H1 (cell line): Measurements from ENCODE around the gene ZRANB3. TPM values are rescaled to one million over a fixed set of nuclear protein-coding genes. Genes with fewer than 3 reads are reported as not detected.

Experiments
- CTCF ChIA-PET: fragments of 300-600 bp; sonication (Branson Sonifier 250); formaldehyde crosslinking; loops from one replicate; lab custom pipeline; 2021; ENCODE audit not compliant: partially characterized antibody; lab: Charles Lee
- POLR2A ChIA-PET: fragments of 300-600 bp; sonication (Branson Sonifier 250); formaldehyde crosslinking; loops from one replicate; lab custom pipeline; 2021; ENCODE audit warnings: inconsistent platforms; ENCODE audit not compliant: partially characterized antibody; lab: Charles Lee
- DNase-seq, 2 experiments: peaks; one replicate each; pipeline versions ENCODE4 v3.0.0 to v3.0.0-alpha.2; 2010 to 2022; ENCODE audit warnings: low spot score in 2 of 2, low read depth in 1 of 2, mixed read lengths in 1 of 2
- FAIRE-seq: peaks from 2 replicates; lab custom pipeline; 2011; peaks lifted over from hg19 to GRCh38; lab: Jason Lieb, UNC
- H2AFZ ChIP-seq: 2 replicates; pipeline ENCODE4 v1.8.1; 2012; ENCODE audit warnings: low read length, inconsistent platforms
- H2AK5ac ChIP-seq: 2 replicates; pipeline ENCODE4 v1.6.1; 2013; ENCODE audit warnings: low read depth, low read length
- H2BK120ac ChIP-seq: replicated peaks from 2 replicates; pipeline ENCODE3; 2013; ENCODE audit warnings: low read depth, low read length, inconsistent platforms
- H2BK12ac ChIP-seq: 2 replicates; pipeline ENCODE4 v1.6.1; 2013; ENCODE audit warnings: low read depth, low read length
- H2BK15ac ChIP-seq: 2 replicates; pipeline ENCODE4 v1.6.1; 2013; ENCODE audit warnings: low read length
- H2BK20ac ChIP-seq: 2 replicates; pipeline ENCODE4 v1.6.1; 2013; ENCODE audit warnings: low read length
- H2BK5ac ChIP-seq: 2 replicates; pipeline ENCODE4 v1.6.1; 2013; ENCODE audit warnings: low read depth, low read length
- H3K14ac ChIP-seq: 2 replicates; pipeline ENCODE4 v1.6.1; 2013; ENCODE audit warnings: inconsistent platforms; ENCODE audit not compliant: insufficient read length
- H3K18ac ChIP-seq: 2 replicates; pipeline ENCODE4 v1.6.1; 2013; ENCODE audit warnings: low read length; ENCODE audit errors: extremely low read depth
- H3K23ac ChIP-seq: 2 replicates; pipeline ENCODE4 v1.6.1; 2013; ENCODE audit warnings: inconsistent platforms; ENCODE audit not compliant: insufficient read length
- H3K23me2 ChIP-seq: 2 replicates; pipeline ENCODE4 v1.6.1; 2013; ENCODE audit warnings: low read depth, low read length
- H3K27ac ChIP-seq: 2 replicates; pipeline ENCODE4 v1.6.1; 2011; ENCODE audit warnings: low read depth, low read length, inconsistent platforms
- H3K27me3 ChIP-seq, 4 experiments: replicated peaks in 1 of 4; 1 replicate in 1 of 4; 2 replicates in 3 of 4; pipeline versions ENCODE4 v1.6.1 to v1.8.1; 2011 to 2013; ENCODE audit warnings: low read length in 3 of 4, mild to moderate bottlenecking in 3 of 4, inconsistent platforms in 2 of 4, mixed read lengths in 2 of 4, moderate library complexity in 1 of 4; ENCODE audit not compliant: control insufficient read depth in 3 of 4, insufficient read depth in 3 of 4; ENCODE audit errors: extremely low read depth in 1 of 4
- H3K36me3 ChIP-seq, 4 experiments: 2 replicates each; pipeline versions ENCODE4 v1.6.1 to v1.8.1; 2011 to 2013; ENCODE audit warnings: mild to moderate bottlenecking in 4 of 4, low read length in 3 of 4, moderate library complexity in 2 of 4, control low read depth in 1 of 4, inconsistent platforms in 1 of 4; ENCODE audit not compliant: insufficient read depth in 4 of 4, control insufficient read depth in 2 of 4
- H3K4ac ChIP-seq: replicated peaks from 2 replicates; pipeline ENCODE3; 2013; ENCODE audit warnings: low read length, low read depth, mixed read lengths, inconsistent platforms; ENCODE audit not compliant: insufficient read length
- H3K4me1 ChIP-seq, 4 experiments: replicated peaks in 1 of 4; 1 replicate in 1 of 4; 2 replicates in 3 of 4; pipeline versions ENCODE4 v1.6.1 to v1.8.1; 2011 to 2013; ENCODE audit warnings: low read length in 3 of 4, inconsistent platforms in 2 of 4, mixed read lengths in 1 of 4; ENCODE audit not compliant: insufficient read depth in 4 of 4, control insufficient read depth in 3 of 4
- H3K4me2 ChIP-seq, 2 experiments: 2 replicates each; pipeline versions ENCODE4 v1.6.1 to v1.8.1; 2011 to 2013; ENCODE audit warnings: low read depth in 2 of 2, low read length in 2 of 2, control low read depth in 1 of 2, inconsistent platforms in 1 of 2, mild to moderate bottlenecking in 1 of 2; ENCODE audit not compliant: insufficient read depth in 1 of 2
- H3K4me3 ChIP-seq, 4 experiments: fragments of 200-600, 300-600 bp in 1 of 4; sonication (generic), shearing (Covaris generic), sonication (Bioruptor Twin) in 1 of 4; 2 replicates each; pipeline versions ENCODE4 v1.5.1 to v1.8.1; 2011 to 2016; ENCODE audit warnings: low read length in 4 of 4, low read depth in 3 of 4, control low read depth in 2 of 4, inconsistent platforms in 2 of 4, mild to moderate bottlenecking in 2 of 4, mixed read lengths in 1 of 4, moderate library complexity in 1 of 4; ENCODE audit not compliant: insufficient read depth in 2 of 4; ENCODE audit errors: extremely low read depth in 1 of 4
- H3K56ac ChIP-seq: replicated peaks from 2 replicates; pipeline ENCODE3; 2013; ENCODE audit warnings: low read depth, mild to moderate bottlenecking, mixed read lengths, low read length, inconsistent platforms; ENCODE audit not compliant: insufficient read length
- H3K79me1 ChIP-seq: 2 replicates; pipeline ENCODE4 v1.6.1; 2013; ENCODE audit warnings: low read depth, low read length, control low read depth
- H3K79me2 ChIP-seq, 2 experiments: 2 replicates each; pipeline versions ENCODE4 v1.6.1 to v1.8.1; 2012 to 2013; ENCODE audit warnings: low read length in 2 of 2, mild to moderate bottlenecking in 2 of 2, inconsistent platforms in 1 of 2; ENCODE audit not compliant: insufficient read depth in 2 of 2, control insufficient read depth in 1 of 2
- H3K9ac ChIP-seq, 4 experiments: replicated peaks in 1 of 4; 1 replicate in 1 of 4; 2 replicates in 3 of 4; pipeline versions ENCODE4 v1.6.1 to v1.8.1; 2011 to 2013; ENCODE audit warnings: low read depth in 3 of 4, low read length in 3 of 4, control low read depth in 2 of 4, mild to moderate bottlenecking in 2 of 4, moderate library complexity in 2 of 4, inconsistent platforms in 1 of 4; ENCODE audit errors: extremely low read depth in 1 of 4
- H3K9me3 ChIP-seq, 2 experiments: 2 replicates each; pipeline versions ENCODE4 v1.6.1 to v1.8.1; 2012 to 2013; ENCODE audit warnings: mild to moderate bottlenecking in 2 of 2, moderate library complexity in 2 of 2, control low read depth in 1 of 2, inconsistent platforms in 1 of 2, low read depth in 1 of 2, low read length in 1 of 2, mixed read lengths in 1 of 2; ENCODE audit not compliant: insufficient read depth in 2 of 2
- H4K20me1 ChIP-seq, 2 experiments: replicated peaks in 1 of 2; 2 replicates each; pipeline versions ENCODE3 to v1.8.1; 2011 to 2013; ENCODE audit warnings: inconsistent platforms in 2 of 2, low read length in 2 of 2, mild to moderate bottlenecking in 1 of 2; ENCODE audit not compliant: insufficient read depth in 2 of 2, control insufficient read depth in 1 of 2
- H4K5ac ChIP-seq: 2 replicates; pipeline ENCODE4 v1.6.1; 2013; ENCODE audit warnings: low read length, low read depth, mixed read lengths, inconsistent platforms; ENCODE audit not compliant: insufficient read length
- H4K8ac ChIP-seq: 2 replicates; pipeline ENCODE4 v1.8.0; 2013; ENCODE audit warnings: mild to moderate bottlenecking, moderate library complexity, low read length, inconsistent platforms; ENCODE audit not compliant: insufficient read depth; ENCODE audit errors: extremely low read depth
- H4K91ac ChIP-seq: replicated peaks from 2 replicates; pipeline ENCODE3; 2013; ENCODE audit warnings: low read length, mixed read lengths, inconsistent platforms; ENCODE audit not compliant: insufficient read length
- CTCF ChIP-seq, 3 experiments: IDR thresholded peaks; 1 replicate in 2 of 3; 2 replicates in 1 of 3; pipeline versions ENCODE4 v1.5.1 to v1.6.1; 2011; ENCODE audit warnings: low read length in 3 of 3, mild to moderate bottlenecking in 3 of 3, inconsistent platforms in 2 of 3, low read depth in 1 of 3, moderate library complexity in 1 of 3; ENCODE audit not compliant: insufficient read depth in 1 of 3; ENCODE audit errors: control extremely low read depth in 1 of 3
- EGR1 ChIP-seq: IDR thresholded peaks from 2 replicates; pipeline ENCODE4 v1.6.1; 2011; ENCODE audit warnings: low read depth, low read length, borderline replicate concordance
- EP300 ChIP-seq, 2 experiments: IDR thresholded peaks; 1 replicate in 1 of 2; 2 replicates in 1 of 2; pipeline ENCODE4 v1.6.1; 2011 to 2012; ENCODE audit warnings: low read depth in 2 of 2, low read length in 2 of 2, mild to moderate bottlenecking in 2 of 2, borderline replicate concordance in 1 of 2, inconsistent platforms in 1 of 2, moderate library complexity in 1 of 2
- JUN ChIP-seq: IDR thresholded peaks from 2 replicates; pipeline ENCODE4 v1.6.1; 2011; ENCODE audit warnings: low read depth, mild to moderate bottlenecking, improper control_type of control experiment, low read length
- JUND ChIP-seq: IDR thresholded peaks from 2 replicates; pipeline ENCODE4 v1.6.1; 2011; ENCODE audit warnings: mild to moderate bottlenecking, improper control_type of control experiment, low read length
- RAD21 ChIP-seq, 2 experiments: IDR thresholded peaks in 1 of 2; conservative IDR thresholded peaks in 1 of 2; 2 replicates each; pipeline ENCODE4 v1.6.1; 2011; ENCODE audit warnings: low read depth in 2 of 2, low read length in 2 of 2, improper control_type of control experiment in 1 of 2, inconsistent platforms in 1 of 2, mild to moderate bottlenecking in 1 of 2, moderate library complexity in 1 of 2
- RXRA ChIP-seq: IDR thresholded peaks from 2 replicates; pipeline ENCODE4 v1.6.1; 2011; ENCODE audit warnings: low read depth, mild to moderate bottlenecking, low read length, moderate library complexity; ENCODE audit not compliant: insufficient read depth
- SAP30 ChIP-seq: fragments of 300-600 bp; sonication (generic); IDR thresholded peaks from 2 replicates; pipeline ENCODE4 v1.7.1; 2012; ENCODE audit warnings: low read length, moderate library complexity, mild to moderate bottlenecking, inconsistent platforms; ENCODE audit not compliant: insufficient read depth, insufficient replicate concordance
- SIX5 ChIP-seq: IDR thresholded peaks from 2 replicates; pipeline ENCODE4 v1.6.1; 2011; ENCODE audit warnings: mild to moderate bottlenecking, low read depth, low read length
- SP4 ChIP-seq: IDR thresholded peaks from 2 replicates; pipeline ENCODE4 v1.6.1; 2012; ENCODE audit warnings: low read length, inconsistent platforms
- SRF ChIP-seq: IDR thresholded peaks from 2 replicates; pipeline ENCODE4 v1.6.1; 2011; ENCODE audit warnings: mild to moderate bottlenecking, low read depth, low read length, moderate library complexity
- TEAD4 ChIP-seq: IDR thresholded peaks from 2 replicates; pipeline ENCODE4 v1.6.1; 2012; ENCODE audit warnings: low read depth, low read length, inconsistent platforms, mixed read lengths
- WGBS, 2 experiments: shearing (Covaris generic) in 1 of 2; methylation state at CpG; one replicate each; pipeline versions ENCODE4 v1.1.6 to v1.1.7; 2013 to 2015; ENCODE audit warnings: low lambda C conversion rate in 2 of 2, mixed read lengths in 2 of 2, inconsistent platforms in 1 of 2, low coverage in 1 of 2, missing lambda C conversion rate in 1 of 2; ENCODE audit not compliant: insufficient replicate concordance in 2 of 2, insufficient coverage in 1 of 2, insufficient read length in 1 of 2; ENCODE audit errors: extremely low coverage in 1 of 2, missing lambda C conversion rate in 1 of 2; 5-methylcytosine and 5-hydroxymethylcytosine counted together
- polyA plus RNA-seq, 7 experiments: library from polyadenylated mRNA; depleted of rRNA in 3 of 7; stranded (reverse) in 5 of 7; unstranded in 2 of 7; fragments of >200 nt in 5 of 7; fragments of 200-250 nt in 2 of 7; gene quantifications; 1 replicate in 5 of 7; 2 replicates in 1 of 7; 4 replicates in 1 of 7; pipeline versions ENCODE4 v1.2.1 to v1.2.3, GENCODE V29; 2011 to 2013; ENCODE audit warnings: missing spikeins in 2 of 7, mixed read lengths in 2 of 7
- total RNA-seq: library from RNA; stranded (reverse); fragmentation: NEBNext Ultra II Directional; extraction: Animal tissue kit (Norgen Biotek cat#: 25700); gene quantifications from 2 replicates; pipeline ENCODE4 v1.2.1, GENCODE V29; 2021

Gene ZRANB3
- total and polyA plus RNA-seq, 2 of the 8 experiments (the other 6 are each of a cell fraction or from before 2014, with no cell fraction given): 4.5 to 19.3 TPM

DNA sequence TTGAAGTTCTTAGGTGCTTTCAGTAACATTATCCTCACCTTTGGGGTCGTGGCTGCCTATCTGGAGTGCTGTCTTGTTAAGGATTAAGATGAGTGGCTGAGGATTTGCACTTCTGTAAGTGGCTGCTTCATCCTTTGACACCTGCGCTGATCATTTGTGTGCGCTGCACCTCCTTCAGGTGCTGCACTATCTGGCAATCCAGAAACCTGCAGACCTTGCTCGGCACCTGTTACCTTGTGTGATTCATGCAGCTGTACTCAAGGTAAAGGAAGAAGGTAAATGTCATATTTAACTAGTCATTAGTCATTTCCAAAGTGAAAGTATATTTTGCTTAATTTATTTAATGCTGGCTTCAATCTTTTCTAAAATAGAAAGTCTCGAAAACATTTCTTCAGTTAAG lies 368.6 kb downstream of the ZRANB3 start:
- no peak overlapping the region for H2BK20ac ChIP-seq
- H2AK5ac ChIP-seq: no peak overlapping the region
- H2AFZ ChIP-seq: no peak overlapping the region
- no peak overlapping the region for H3K27ac ChIP-seq
- no peak overlapping the region for H3K4ac ChIP-seq
- no peak overlapping the region for H3K56ac ChIP-seq
- H4K91ac ChIP-seq: no peak overlapping the region
- no peaks in the 10 kb centered on the region for H3K79me2 ChIP-seq
- H3K4me2 ChIP-seq: no peak overlapping the region
- FAIRE-seq (no peak), DNase-seq (no peak)
- no peak overlapping the region for H2BK12ac ChIP-seq
- no peak overlapping the region for H2BK15ac ChIP-seq
- POLR2A ChIA-PET: no interaction called here
- no peak overlapping the region for H2BK120ac ChIP-seq
- H3K23ac ChIP-seq: no peak overlapping the region
- H3K23me2 ChIP-seq: no peaks in the 10 kb centered on the region
- CTCF ChIA-PET: no interaction called here
- no peak overlapping the region for H4K5ac ChIP-seq
- no peak overlapping the region for H3K14ac ChIP-seq
- H4K8ac ChIP-seq: no peak overlapping the region
- H3K27me3 ChIP-seq: peaks cover 0 to 1% (median 0%) of the 10 kb centered on the region in 4 experiments; a peak in 1 of 7 replicates
- no peaks in the 10 kb centered on the region; a peak in 1 of 7 replicates for H3K4me1 ChIP-seq
- no peaks in the 10 kb centered on the region for H4K20me1 ChIP-seq
- WGBS, 2 experiments: 86% methylated on average over 5 of the region's 5 CpGs; no CpG with 5 or more reads in 1 of the 2 experiments
- no peaks in the 10 kb centered on the region for H3K9me3 ChIP-seq
- no peaks in the 10 kb centered on the region for H3K79me1 ChIP-seq
- H3K4me3 ChIP-seq: no peak overlapping the region
- H3K9ac ChIP-seq: no peak overlapping the region
- no peak overlapping the region for H2BK5ac ChIP-seq
- H3K36me3 ChIP-seq: peaks cover 0 to 48% (median 9%) of the 10 kb centered on the region in 4 experiments; a peak in 6 of 8 replicates
- no peak overlapping the region for H3K18ac ChIP-seq
- TF ChIP-seq JUND: no peak
- no peak for TF ChIP-seq JUN
- no peak for TF ChIP-seq TEAD4
- no peak for TF ChIP-seq RXRA
- TF ChIP-seq RAD21 (IDR thresholded peaks at IDR 0.05 in 1 of 2, conservative IDR thresholded peaks at IDR 0.05 in 1 of 2; ENCODE audit: low read depth in 2 of 2, low read length in 2 of 2): no peak
- no peak for TF ChIP-seq SIX5
- no peak for TF ChIP-seq SAP30
- no peak for TF ChIP-seq EGR1
- no peak for TF ChIP-seq CTCF (IDR thresholded peaks at IDR 0.05; ENCODE audit: control extremely low read depth in 1 of 3, insufficient read depth in 1 of 3, low read depth in 1 of 3, low read length in 3 of 3)
- no peak for TF ChIP-seq SP4
- no peak for TF ChIP-seq SRF
- no peak for TF ChIP-seq EP300 (IDR thresholded peaks at IDR 0.05; ENCODE audit: borderline replicate concordance in 1 of 2, low read depth in 2 of 2, low read length in 2 of 2)
